Mesodermal cell (in vitro differentiated cells): Measurements from ENCODE around the gene DNAH10. TPM values are rescaled to one million over a fixed set of nuclear protein-coding genes. Genes with fewer than 3 reads are reported as not detected.

Experiments used
- H3K27ac ChIP-seq: 2 replicates; pipeline ENCODE4 v1.7.0; 2013; ENCODE audit warnings: mild to moderate bottlenecking, low read depth, low read length, moderate library complexity; ENCODE audit not compliant: severe bottlenecking
- H3K36me3 ChIP-seq: 2 replicates; pipeline ENCODE4 v1.7.1; 2013; ENCODE audit warnings: mild to moderate bottlenecking, low read length, moderate library complexity; ENCODE audit not compliant: control insufficient read depth, insufficient read depth
- H3K4me1 ChIP-seq: one replicate; pipeline ENCODE4 v1.7.1; 2013; ENCODE audit warnings: mild to moderate bottlenecking, low read length; ENCODE audit not compliant: insufficient read depth, control insufficient read depth, poor library complexity, severe bottlenecking
- H3K4me3 ChIP-seq: 2 replicates; pipeline ENCODE4 v1.7.0; 2013; ENCODE audit warnings: low read length, control low read depth, mild to moderate bottlenecking; ENCODE audit not compliant: insufficient read depth, poor library complexity, severe bottlenecking; ENCODE audit errors: extremely low read depth
- H3K9me3 ChIP-seq: 2 replicates; pipeline ENCODE4 v1.7.1; 2013; ENCODE audit warnings: mild to moderate bottlenecking, low read length, moderate library complexity; ENCODE audit not compliant: control insufficient read depth
- WGBS, 2 experiments: methylation state at CpG; one replicate each; pipeline ENCODE4 v1.1.5; 2013; ENCODE audit warnings: missing lambda C conversion rate in 2 of 2; ENCODE audit not compliant: insufficient coverage in 2 of 2; 5-methylcytosine and 5-hydroxymethylcytosine counted together
- polyA plus RNA-seq, 2 experiments: library from polyadenylated mRNA; stranded (reverse); fragments of 50-300 nt; gene quantifications; one replicate each; pipeline ENCODE4 v1.2.3, GENCODE V29; 2013

The DNAH10 gene, protein sequence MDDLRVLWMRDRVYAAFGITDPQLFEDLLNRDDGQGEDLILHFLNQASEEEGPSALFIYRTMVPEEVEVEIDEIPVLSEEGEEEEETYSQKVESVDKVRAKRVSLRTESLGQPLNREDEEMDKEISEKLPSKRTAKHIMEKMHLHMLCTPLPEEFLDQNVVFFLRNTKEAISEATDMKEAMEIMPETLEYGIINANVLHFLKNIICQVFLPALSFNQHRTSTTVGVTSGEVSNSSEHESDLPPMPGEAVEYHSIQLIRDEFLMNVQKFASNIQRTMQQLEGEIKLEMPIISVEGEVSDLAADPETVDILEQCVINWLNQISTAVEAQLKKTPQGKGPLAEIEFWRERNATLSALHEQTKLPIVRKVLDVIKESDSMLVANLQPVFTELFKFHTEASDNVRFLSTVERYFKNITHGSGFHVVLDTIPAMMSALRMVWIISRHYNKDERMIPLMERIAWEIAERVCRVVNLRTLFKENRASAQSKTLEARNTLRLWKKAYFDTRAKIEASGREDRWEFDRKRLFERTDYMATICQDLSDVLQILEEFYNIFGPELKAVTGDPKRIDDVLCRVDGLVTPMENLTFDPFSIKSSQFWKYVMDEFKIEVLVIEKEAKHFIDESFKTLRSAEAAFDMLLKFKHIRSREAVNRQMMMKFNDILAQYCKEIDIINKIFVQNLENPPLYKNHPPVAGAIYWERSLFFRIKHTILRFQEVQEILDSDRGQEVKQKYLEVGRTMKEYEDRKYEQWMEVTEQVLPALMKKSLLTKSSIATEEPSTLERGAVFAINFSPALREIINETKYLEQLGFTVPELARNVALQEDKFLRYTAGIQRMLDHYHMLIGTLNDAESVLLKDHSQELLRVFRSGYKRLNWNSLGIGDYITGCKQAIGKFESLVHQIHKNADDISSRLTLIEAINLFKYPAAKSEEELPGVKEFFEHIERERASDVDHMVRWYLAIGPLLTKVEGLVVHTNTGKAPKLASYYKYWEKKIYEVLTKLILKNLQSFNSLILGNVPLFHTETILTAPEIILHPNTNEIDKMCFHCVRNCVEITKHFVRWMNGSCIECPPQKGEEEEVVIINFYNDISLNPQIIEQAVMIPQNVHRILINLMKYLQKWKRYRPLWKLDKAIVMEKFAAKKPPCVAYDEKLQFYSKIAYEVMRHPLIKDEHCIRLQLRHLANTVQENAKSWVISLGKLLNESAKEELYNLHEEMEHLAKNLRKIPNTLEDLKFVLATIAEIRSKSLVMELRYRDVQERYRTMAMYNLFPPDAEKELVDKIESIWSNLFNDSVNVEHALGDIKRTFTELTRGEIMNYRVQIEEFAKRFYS (N-terminal part only)
- polyA plus RNA-seq (2013, experiment 1 of 2) = 0.81 TPM
- 0.66 TPM for polyA plus RNA-seq (2013, experiment 2 of 2)

DNA sequence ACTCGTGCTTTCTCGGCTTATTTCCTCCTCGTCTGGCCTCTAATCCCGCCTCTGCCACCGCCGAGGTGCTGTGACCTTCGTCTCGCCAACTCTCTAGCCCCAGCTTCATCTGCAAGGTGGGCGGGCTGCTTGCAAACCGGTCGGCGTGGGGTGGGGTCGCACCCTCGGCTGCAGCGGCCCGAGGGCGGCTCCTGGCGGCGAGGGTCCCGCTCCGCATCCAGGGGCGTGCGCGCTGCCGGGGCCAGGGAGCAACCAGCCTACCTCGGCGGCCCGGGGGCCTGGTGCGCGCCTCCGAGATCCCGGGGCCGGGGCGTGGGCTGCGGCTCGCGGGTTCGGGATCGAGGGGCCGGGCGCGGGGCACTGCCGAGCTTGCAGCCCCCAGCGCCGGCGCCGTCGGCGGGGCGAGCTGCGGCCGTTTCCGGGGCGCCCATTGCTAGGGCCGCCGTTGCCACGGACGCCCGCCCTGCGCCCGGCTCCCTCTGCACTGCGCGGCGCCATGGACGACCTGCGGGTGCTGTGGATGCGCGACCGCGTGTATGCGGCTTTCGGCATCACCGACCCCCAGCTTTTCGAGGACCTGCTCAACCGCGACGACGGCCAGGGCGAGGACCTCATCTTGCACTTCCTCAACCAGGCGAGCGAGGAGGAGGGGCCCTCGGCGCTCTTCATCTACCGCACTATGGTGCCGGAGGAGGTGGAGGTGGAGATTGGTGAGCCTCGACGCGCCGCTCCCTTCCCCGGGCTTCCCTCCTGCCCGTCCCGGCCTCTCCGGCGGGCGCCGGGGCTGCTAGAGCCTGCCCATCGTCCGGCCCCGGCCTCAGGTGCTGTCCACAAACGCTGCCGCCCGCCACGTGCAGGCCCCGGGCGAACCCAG, at the start of gene DNAH10:
Gene DNAH10, plus strand, starts transcription at position 461 of the 874 bp plus-strand sequence. Its CDS starts 36 bp downstream, at position 497.
- peaks cover 21% of the 10 kb centered on the region for H3K36me3 ChIP-seq
- H3K4me1 ChIP-seq = no peaks in the 10 kb centered on the region
- no peaks in the 10 kb centered on the region for H3K9me3 ChIP-seq
- peak within 1 kb of the TSS; percentile 38 for H3K4me3 ChIP-seq
- no peak within 1 kb of the TSS for H3K27ac ChIP-seq
- 7 to 10% methylated on average over 62 to 94 of the region's 105 CpGs for WGBS, 2 experiments

DNA sequence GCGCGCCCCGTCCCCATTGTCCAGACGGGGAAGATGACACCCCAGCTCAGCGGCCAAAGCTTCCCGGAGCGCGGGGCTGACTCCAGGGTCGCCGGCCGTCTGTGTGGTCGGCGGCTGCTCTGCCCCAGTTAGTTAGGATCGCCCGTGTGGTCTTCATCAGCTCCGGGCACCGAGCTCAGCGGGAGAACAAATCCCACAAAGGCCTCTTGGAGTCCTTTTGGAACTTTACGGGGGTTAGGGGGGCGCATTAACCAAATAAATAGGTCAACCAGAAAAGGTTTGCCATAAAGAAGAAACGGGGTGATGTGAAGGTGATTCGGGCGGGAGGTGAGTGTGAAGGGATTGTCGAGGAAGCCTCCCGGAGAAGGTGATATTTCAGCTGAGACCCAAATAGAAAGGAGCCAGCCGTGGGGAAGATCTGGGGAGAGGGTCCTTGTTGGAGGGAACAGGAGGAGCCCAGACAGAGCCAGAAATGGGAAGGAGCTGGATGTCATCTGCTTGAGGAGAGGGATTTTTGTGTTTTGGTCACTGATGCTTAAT, 49.3 kb upstream of the DNAH10 start:
- peaks cover 6% of the 10 kb centered on the region for H3K36me3 ChIP-seq
- H3K9me3 ChIP-seq = no peaks in the 10 kb centered on the region
- WGBS, 2 experiments = 1% methylated on average over 23 to 26 of the region's 26 CpGs
- peak overlapping the region; percentile 36 for H3K27ac ChIP-seq
- peak overlapping the region; percentile 99 for H3K4me3 ChIP-seq
- no peaks in the 10 kb centered on the region for H3K4me1 ChIP-seq

DNA sequence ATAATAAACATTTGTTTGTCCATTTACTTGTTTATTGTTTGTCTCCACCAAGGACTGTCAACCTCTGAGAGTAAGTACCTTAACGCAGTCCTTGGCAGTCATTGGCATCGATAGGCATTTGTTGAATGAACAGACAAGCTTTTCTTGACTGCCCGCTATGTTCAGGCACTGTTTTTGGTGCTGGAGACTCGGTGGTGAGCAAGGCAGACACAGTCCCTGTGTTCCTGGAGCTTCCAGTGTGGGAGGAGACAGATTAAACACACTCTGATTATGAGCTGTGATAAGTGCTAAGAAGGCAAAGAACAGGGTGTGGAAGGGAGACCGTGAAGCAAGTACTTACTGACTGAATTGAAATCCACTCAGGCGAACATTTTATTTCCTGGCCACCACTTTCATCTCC, 48.7 kb upstream of the DNAH10 start:
- Histone ChIP-seq H3K4me3 (peak overlapping the region; percentile 99), H3K27ac (no peak overlapping the region), H3K4me1 (no peaks in the 10 kb centered on the region), H3K9me3 (no peaks in the 10 kb centered on the region), H3K36me3 (peaks cover 6% of the 10 kb centered on the region)
- WGBS, 2 experiments = 67 to 73% methylated on average over 5 to 6 of the region's 6 CpGs

DNA sequence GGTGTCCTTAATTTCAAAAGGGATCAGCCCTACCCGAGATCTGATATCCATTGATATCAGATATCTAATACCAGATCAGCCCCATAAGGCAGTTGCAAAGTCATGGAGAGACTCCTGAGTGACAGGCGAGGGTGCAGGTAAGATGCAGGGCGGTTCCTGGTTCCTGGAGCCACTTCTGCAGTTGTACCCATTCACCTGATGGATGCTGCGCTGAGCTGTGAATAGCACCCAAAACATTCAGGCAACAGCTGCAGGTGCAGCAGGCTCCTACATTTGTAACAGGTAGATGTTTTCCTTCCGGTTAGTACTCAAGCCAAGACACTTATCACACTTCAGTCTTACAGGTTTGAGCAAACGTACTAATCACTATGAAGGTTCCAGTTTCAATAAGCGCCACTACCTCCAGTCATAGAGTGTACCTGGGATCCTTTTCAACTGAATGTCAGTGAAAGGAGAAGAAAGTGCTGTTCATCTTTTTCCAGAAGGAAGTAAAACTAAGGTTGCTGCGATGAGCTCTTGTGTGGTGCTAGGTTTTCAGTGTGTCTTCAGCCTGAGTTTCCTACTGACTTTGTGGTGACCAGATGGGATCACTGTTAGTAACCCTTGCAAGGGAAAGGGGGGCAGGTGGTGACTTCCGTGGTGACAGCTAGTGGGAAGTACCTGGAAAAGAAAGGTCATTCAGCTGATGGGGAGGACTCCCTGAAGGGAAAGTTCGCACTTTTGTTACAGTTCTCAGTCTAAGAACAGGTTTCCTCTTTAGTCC, 48.1 kb upstream of the DNAH10 start:
- Histone ChIP-seq H3K9me3 (no peaks in the 10 kb centered on the region), H3K4me1 (no peaks in the 10 kb centered on the region), H3K36me3 (peaks cover 6% of the 10 kb centered on the region), H3K4me3 (peak overlapping the region; percentile 99), H3K27ac (no peak overlapping the region)
- WGBS, 2 experiments = 89 to 94% methylated on average over 8 to 9 of the region's 10 CpGs

DNA sequence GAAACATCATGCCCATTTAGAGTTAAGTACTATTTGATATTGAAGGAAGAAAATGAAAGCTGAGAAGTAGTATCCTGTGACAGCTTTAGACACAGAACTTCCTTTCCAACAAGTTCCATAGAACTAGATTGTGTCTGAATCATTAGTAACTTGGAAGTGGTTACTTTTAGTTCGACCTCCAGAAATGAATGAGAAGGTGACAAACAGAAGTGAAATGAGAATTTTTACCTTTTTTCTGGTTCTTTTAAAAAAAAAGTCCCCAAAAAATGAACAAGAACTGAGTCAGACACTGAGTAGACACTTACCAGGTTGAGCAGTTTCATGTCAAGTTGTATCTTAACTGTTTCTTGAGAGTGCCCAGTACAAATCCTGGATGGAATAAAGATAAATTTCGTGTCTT, 46.9 kb upstream of the DNAH10 start:
- Histone ChIP-seq H3K4me3 (no peak overlapping the region), H3K9me3 (no peaks in the 10 kb centered on the region), H3K4me1 (no peaks in the 10 kb centered on the region), H3K27ac (no peak overlapping the region), H3K36me3 (peaks cover 9% of the 10 kb centered on the region)
- 80 to 100% methylated on average over 1 of the region's 2 CpGs for WGBS, 2 experiments

DNA sequence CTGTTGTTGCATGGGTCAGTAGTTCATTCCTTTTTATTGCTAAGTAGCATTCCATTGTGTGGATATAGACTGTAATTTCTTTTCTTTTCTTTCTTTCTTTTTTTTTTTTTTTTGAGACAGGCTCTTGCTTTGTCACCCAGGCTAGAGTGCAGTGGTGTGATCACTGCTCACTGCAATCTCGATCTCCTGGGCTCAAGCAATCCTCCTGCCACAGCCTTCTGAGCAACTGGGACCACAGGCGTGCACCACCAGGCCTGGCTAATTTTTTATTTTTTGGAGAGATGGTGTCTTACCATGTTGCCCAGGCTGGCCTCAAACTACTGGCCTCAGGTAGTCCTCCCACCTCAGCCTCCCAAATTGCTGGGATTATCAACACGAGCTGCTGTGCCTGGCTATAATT, 44.8 kb upstream of the DNAH10 start:
- H3K36me3 ChIP-seq = peaks cover 29% of the 10 kb centered on the region

DNA sequence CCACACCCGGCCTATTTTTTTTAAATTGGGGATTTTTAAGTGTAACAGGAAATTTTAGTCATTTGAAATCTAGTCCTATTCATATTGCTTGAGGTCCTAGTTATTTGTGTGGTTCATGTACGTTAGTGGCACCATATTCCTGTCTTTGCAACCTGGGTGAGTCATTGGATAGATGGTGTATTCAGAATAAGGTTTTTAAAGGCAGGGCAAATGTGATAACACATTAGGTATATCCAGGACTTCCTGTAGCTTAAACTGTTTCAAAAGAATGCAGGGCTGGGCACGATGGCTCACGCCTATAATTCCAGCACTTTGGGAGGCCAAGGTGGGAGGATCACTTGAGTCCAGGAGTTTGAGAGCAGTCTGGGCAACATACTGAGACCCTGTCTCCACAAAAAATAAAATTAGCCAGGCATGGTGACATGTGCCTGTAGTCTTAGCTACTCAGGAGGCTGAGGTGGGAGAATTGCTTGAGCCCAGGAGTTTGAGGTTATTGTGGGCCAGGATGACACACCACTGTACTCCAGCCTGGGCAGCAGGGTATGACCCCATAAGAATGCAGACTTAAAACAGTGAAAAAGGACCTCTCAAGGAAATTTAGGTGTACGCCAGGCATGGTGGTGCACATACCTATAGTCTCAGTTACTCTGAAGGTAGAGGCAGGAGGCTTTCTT, 41.8 kb upstream of the DNAH10 start:
- Histone ChIP-seq H3K4me1 (no peaks in the 10 kb centered on the region), H3K27ac (peak overlapping the region; percentile 52), H3K9me3 (no peaks in the 10 kb centered on the region), H3K4me3 (no peak overlapping the region), H3K36me3 (peaks cover 47% of the 10 kb centered on the region)
- 82 to 95% methylated on average over 4 to 5 of the region's 5 CpGs for WGBS, 2 experiments

More for the DNA sequence above, 44.8 kb upstream of the DNAH10 start:
- WGBS, 2 experiments = 83 to 100% methylated on average over 1 to 2 of the region's 3 CpGs
- Histone ChIP-seq H3K4me3 (no peak overlapping the region), H3K27ac (no peak overlapping the region), H3K9me3 (no peaks in the 10 kb centered on the region), H3K4me1 (no peaks in the 10 kb centered on the region)

DNA sequence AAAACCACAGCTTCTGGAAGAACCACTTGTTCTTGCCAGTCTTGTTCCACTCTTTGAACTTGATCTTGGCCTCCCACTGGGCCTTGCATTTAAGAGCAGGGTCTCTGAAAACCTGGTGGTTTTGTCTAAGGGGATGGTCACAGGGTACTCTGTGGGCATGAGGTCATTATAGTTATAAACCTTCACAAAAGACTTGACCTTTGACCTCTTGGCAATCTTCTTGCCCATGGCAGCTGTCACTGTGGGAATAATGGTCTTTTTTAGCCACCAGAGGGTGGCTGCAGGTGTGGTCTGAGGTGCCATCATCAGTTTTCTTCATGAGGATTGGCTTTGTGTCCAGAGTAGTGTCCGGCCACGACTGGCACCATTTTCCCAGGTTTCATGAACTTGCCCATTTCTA, 40.9 kb upstream of the DNAH10 start:
- Histone ChIP-seq H3K36me3 (peaks cover 51% of the 10 kb centered on the region), H3K27ac (no peak overlapping the region), H3K4me3 (no peak overlapping the region), H3K4me1 (no peaks in the 10 kb centered on the region), H3K9me3 (no peaks in the 10 kb centered on the region)
- WGBS, 2 experiments = 100% methylated on average over 2 of the region's 2 CpGs

DNA sequence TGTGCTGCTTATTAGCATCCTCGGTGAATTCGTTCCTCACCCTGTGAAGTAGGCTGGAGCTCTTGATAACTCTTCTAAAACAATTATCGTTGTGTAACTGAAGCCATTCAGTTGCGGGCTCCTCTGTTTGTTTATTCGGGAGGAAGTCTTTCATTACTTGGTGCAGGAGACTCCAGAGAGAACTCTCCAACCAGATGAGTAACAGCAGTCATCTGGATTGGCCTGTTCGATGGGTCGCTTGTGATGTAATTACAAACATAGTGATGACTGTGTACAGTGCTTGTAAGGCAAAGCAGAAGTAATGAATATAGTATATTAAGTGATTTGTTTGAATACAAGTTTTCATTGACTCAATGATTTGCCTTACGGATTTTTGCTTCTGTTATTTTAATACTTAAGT, 39.1 kb upstream of the DNAH10 start:
- H3K36me3 ChIP-seq = peaks cover 67% of the 10 kb centered on the region
- no peaks in the 10 kb centered on the region for H3K9me3 ChIP-seq
- H3K4me1 ChIP-seq = no peaks in the 10 kb centered on the region
- WGBS, 2 experiments = 96 to 100% methylated on average over 5 to 6 of the region's 8 CpGs
- H3K27ac ChIP-seq = no peak overlapping the region
- no peak overlapping the region for H3K4me3 ChIP-seq
